ENCODE data around the gene CD248.
"Not testable (repeated sequence)": the region's sequence is repeated elsewhere in the genome, so short reads cannot be mapped to it uniquely, and the experiment has no call there.

CD248 gene

GRCh38 chr11:66328031-66328301, 11.1 kb upstream of the CD248 start:
- ATAC-seq (replicated peaks), result peak; percentile 93
- H3K4me1 Mint-ChIP-seq (ENCODE audit: low read depth in 2 of 2), result peaks cover 27 to 29% of the 10 kb centered on the region in 2 donors
- peak; percentile 71 to 79 (median 74) for DNase-seq
- peaks cover 4% of the 10 kb centered on the region for H3K36me3 Mint-ChIP-seq (ENCODE audit: insufficient read depth)
- peak overlapping the region; percentile 0 to 66 for H3K27ac Mint-ChIP-seq
- no peaks in the 10 kb centered on the region for H3K27me3 Mint-ChIP-seq
- H3K9me3 Mint-ChIP-seq, result no peaks in the 10 kb centered on the region
- H3K4me3 Mint-ChIP-seq, result peak overlapping the region; percentile 27 to 32

GRCh38 chr11:66327171-66328030, 10.6 kb upstream of the CD248 start:
- Mint-ChIP-seq H3K27ac (peak overlapping the region; percentile 0 to 66), H3K27me3 (no peaks in the 10 kb centered on the region), H3K4me3 (peak overlapping the region; percentile 27 to 32), H3K36me3 (ENCODE audit: insufficient read depth) (peaks cover 4% of the 10 kb centered on the region), H3K4me1 (ENCODE audit: low read depth in 2 of 2) (peaks cover 27 to 29% of the 10 kb centered on the region in 2 donors), H3K9me3 (no peaks in the 10 kb centered on the region)
- DNase-seq, result no peak
- ATAC-seq (replicated peaks), result no peak

DNA sequence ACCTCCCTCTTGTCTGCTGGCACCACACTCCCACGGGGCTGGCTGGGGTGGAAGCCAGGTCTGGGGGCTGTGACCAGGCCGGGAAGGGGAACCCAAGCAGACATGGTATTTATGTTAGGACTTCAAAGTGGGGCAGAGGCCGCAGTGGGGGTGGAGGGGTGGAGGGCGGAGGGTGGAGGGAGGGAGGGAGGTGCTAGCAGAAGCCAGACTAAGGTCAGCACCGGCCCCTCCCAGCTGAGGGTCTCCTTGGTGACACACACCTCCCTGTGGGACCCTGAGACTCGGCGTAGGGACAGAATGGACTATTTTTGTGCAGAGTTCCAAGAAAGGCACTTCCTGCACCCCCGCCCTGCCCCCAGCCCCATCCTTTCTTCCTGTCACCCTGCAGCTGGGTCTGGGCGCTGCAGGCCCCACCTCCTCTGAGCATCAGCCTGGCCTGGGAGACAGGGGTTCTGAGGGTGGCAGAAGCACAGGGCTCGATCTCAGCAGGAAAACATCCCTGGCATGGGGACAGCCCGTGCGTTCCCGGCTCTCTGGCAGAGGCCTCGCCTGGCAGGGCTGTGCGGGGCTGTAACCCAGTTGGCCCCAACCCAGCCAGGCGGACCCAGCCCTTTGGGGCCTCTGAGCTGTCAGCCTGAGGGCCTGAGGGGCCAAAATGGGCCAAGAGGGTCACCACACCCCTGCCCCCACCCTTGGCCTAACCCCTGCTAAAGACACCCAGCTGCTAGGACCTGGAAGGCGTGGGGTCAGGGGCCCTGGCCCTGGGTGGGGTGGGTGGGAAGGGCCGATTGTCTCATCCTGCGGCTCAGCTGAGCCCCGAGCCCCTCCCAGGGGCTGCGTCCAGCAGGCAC, 9.6 kb upstream of the CD248 start:
- ATAC-seq (replicated peaks) (no peak), DNase-seq (no peak)
- Mint-ChIP-seq H3K27me3 (no peaks in the 10 kb centered on the region), H3K4me1 (ENCODE audit: low read depth in 2 of 2) (peaks cover 27 to 29% of the 10 kb centered on the region in 2 donors), H3K4me3 (peak overlapping the region; percentile 32 to 46), H3K36me3 (ENCODE audit: insufficient read depth) (peaks cover 4% of the 10 kb centered on the region), H3K27ac (peak overlapping the region; percentile 71 to 82), H3K9me3 (no peaks in the 10 kb centered on the region)

GRCh38 chr11:66325263-66325671, 8.4 kb upstream of the CD248 start:
- H3K4me1 Mint-ChIP-seq (ENCODE audit: low read depth in 2 of 2), result peaks cover 27 to 29% of the 10 kb centered on the region in 2 donors
- no peak for DNase-seq
- H3K4me3 Mint-ChIP-seq, result peak overlapping the region in 1 of 2 donors; percentile 11
- no peaks in the 10 kb centered on the region for H3K9me3 Mint-ChIP-seq
- ATAC-seq (replicated peaks), result no peak
- peaks cover 5% of the 10 kb centered on the region for H3K36me3 Mint-ChIP-seq (ENCODE audit: insufficient read depth)
- H3K27me3 Mint-ChIP-seq, result no peaks in the 10 kb centered on the region
- H3K27ac Mint-ChIP-seq, result peak overlapping the region in 1 of 2 donors; percentile 71

DNA sequence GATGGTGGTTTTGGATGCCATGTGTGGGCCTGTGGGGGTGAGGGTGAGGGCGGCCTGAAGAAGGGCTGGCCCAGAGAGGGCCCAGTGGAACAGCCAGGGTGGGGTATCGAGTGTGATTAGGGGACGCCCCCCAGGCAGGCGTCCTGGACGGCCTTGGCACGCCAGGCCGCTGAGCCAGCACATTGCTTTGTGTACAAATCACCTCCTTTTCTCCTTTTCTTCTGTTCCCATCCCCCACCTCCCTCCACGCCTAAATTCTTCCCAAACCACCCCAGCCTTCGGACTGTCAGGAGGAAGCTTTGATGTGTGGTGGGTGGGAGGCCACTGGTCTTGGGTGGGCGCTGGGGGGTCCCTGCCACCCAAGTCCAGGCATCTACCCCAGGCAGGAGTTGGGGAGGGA, 7.8 kb upstream of the CD248 start:
- Mint-ChIP-seq H3K4me1 (ENCODE audit: low read depth in 2 of 2) (peaks cover 24 to 34% of the 10 kb centered on the region in 2 donors), H3K4me3 (no peak overlapping the region), H3K9me3 (no peaks in the 10 kb centered on the region), H3K36me3 (ENCODE audit: insufficient read depth) (peaks cover 8% of the 10 kb centered on the region), H3K27me3 (no peaks in the 10 kb centered on the region), H3K27ac (peak overlapping the region in 1 of 2 donors; percentile 67)
- no peak for ATAC-seq (replicated peaks)
- no peak for DNase-seq

DNA sequence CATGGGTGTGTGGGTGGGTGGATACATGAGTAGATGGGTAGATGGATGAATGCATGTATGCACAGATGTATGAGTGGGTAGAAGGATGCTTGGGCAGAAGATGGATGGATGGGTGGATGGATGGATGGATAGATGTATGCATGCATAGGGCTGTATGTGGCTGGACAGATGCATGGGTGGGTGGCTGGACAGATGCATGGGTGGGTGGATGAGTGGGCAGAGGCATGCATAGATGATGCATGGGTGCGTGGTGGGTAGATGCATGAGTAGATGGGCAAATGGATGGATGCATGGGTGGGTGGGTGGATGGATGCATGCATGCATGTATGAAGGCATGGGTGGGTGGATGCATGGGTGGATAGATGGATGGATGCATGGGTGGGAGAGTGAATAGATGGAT, 6.8 kb upstream of the CD248 start:
- H3K27ac Mint-ChIP-seq, result no peak overlapping the region
- no peak overlapping the region for H3K4me3 Mint-ChIP-seq
- H3K36me3 Mint-ChIP-seq (ENCODE audit: insufficient read depth), result peaks cover 8% of the 10 kb centered on the region
- no peak for DNase-seq
- no peaks in the 10 kb centered on the region for H3K9me3 Mint-ChIP-seq
- ATAC-seq (replicated peaks), result no peak
- H3K4me1 Mint-ChIP-seq (ENCODE audit: low read depth in 2 of 2), result peaks cover 29 to 43% of the 10 kb centered on the region in 2 donors
- no peaks in the 10 kb centered on the region for H3K27me3 Mint-ChIP-seq

GRCh38 chr11:66322732-66323427, 6.0 kb upstream of the CD248 start:
- Mint-ChIP-seq H3K27ac (no peak overlapping the region), H3K27me3 (no peaks in the 10 kb centered on the region), H3K4me1 (ENCODE audit: low read depth in 2 of 2) (peaks cover 29 to 43% of the 10 kb centered on the region in 2 donors), H3K36me3 (ENCODE audit: insufficient read depth) (peaks cover 4% of the 10 kb centered on the region), H3K4me3 (no peak overlapping the region), H3K9me3 (no peaks in the 10 kb centered on the region)
- ATAC-seq (replicated peaks), result no peak
- no peak for DNase-seq

- no peak overlapping the region for H3K27ac Mint-ChIP-seq
- ATAC-seq (replicated peaks) (no peak), DNase-seq (no peak)
- H3K9me3 Mint-ChIP-seq, result no peaks in the 10 kb centered on the region
- peaks cover 4% of the 10 kb centered on the region for H3K36me3 Mint-ChIP-seq (ENCODE audit: insufficient read depth)
- H3K4me1 Mint-ChIP-seq (ENCODE audit: low read depth in 2 of 2), result peaks cover 26 to 36% of the 10 kb centered on the region in 2 donors
- no peak overlapping the region for H3K4me3 Mint-ChIP-seq
- H3K27me3 Mint-ChIP-seq, result no peaks in the 10 kb centered on the region
Measured at GRCh38 chr11:66321606-66322005, 4.8 kb upstream of the CD248 start.

GRCh38 chr11:66320748-66321147, 3.9 kb upstream of the CD248 start:
- not testable (repeated sequence) for H3K36me3 Mint-ChIP-seq (ENCODE audit: insufficient read depth); H3K4me3 Mint-ChIP-seq; ATAC-seq (replicated peaks); H3K9me3 Mint-ChIP-seq; DNase-seq; H3K27ac Mint-ChIP-seq; H3K27me3 Mint-ChIP-seq
- peaks cover 25 to 31% of the 10 kb centered on the region in 2 donors for H3K4me1 Mint-ChIP-seq (ENCODE audit: low read depth in 2 of 2)

GRCh38 chr11:66320289-66320688, 3.4 kb upstream of the CD248 start:
- ATAC-seq (replicated peaks); H3K4me3 Mint-ChIP-seq; DNase-seq; H3K9me3 Mint-ChIP-seq; H3K27me3 Mint-ChIP-seq; H3K36me3 Mint-ChIP-seq (ENCODE audit: insufficient read depth): not testable (repeated sequence)
- Mint-ChIP-seq H3K27ac (peak overlapping the region in 1 of 2 donors; percentile 66), H3K4me1 (ENCODE audit: low read depth in 2 of 2) (peaks cover 27 to 32% of the 10 kb centered on the region in 2 donors)

DNA sequence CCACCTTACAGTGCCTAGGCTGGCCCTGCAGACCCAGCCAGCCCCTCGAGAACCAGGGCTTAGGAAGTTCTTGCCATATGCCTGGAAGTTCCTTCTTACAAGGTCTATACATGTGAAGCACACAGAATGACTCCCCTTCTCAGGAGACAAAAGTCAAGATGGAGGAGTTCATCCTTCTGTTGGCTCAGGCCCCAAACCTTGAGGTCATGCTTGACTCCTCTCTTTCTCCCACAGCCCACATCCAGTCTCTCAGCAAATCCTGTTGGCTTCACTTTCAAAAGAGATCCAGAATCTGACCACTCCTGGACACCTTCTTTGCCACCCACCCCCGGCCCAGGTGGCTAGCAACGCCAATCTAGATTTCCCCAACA, 1.7 kb upstream of the CD248 start:
- DNase-seq, result no peak

DNA sequence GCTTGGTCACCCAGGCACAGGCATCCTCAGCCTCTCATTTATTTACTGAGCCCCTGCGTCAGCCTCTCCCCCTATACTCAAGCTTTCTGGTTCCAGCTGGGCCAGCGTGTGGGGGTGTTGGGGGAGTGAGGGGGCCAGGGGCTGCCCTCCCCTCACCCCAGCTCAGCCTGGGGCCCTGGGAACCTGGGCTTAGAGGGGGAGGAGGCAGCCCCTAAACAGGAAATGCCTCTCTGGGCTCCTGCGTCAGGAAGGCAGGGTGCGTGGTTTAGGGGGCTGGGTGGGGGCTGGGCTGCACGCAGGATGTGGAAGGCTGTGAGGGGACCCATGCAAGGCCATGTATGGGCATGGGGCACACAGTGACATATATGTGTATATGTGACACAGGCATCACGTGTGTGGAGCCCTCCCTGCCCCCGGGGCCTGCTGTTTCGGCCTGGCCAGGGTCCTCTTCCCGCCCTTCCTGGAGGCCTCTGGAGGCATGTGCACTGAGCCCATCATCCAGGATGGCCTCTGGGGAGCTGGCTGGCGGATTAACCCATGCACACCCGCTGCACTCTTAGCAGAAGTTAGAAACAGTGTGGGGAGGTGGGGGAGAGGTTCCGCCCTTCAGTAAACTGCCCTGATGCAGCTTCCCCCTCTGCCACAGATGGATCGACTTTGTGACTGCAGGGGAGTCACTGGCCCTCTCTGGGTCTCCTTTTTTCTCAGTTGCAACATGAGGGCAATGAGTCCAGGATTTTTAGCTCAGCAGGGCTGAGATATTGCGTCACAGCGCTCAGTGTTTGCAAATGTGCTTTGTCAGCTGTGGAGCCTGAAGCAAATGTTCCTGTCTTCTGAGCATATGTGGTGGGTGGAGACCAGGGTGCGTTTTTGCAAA, 1.1 kb upstream of the CD248 start:
- peak; percentile 91 for ATAC-seq (replicated peaks)
- H3K27me3 Mint-ChIP-seq, result no peaks in the 10 kb centered on the region
- no peaks in the 10 kb centered on the region for H3K9me3 Mint-ChIP-seq
- H3K4me1 Mint-ChIP-seq (ENCODE audit: low read depth in 2 of 2), result peaks cover 34 to 36% of the 10 kb centered on the region in 2 donors
- DNase-seq, result peak; percentile 55 to 63 (median 57)
- H3K4me3 Mint-ChIP-seq, result peak overlapping the region; percentile 60 to 63
- peaks cover 10% of the 10 kb centered on the region for H3K36me3 Mint-ChIP-seq (ENCODE audit: insufficient read depth)
- peak overlapping the region; percentile 92 to 93 for H3K27ac Mint-ChIP-seq

More for the DNA sequence above, 1.7 kb upstream of the CD248 start:
- H3K27ac Mint-ChIP-seq, result peak overlapping the region; percentile 92 to 93
- ATAC-seq (replicated peaks), result no peak
- no peaks in the 10 kb centered on the region for H3K27me3 Mint-ChIP-seq
- peaks cover 32 to 36% of the 10 kb centered on the region in 2 donors for H3K4me1 Mint-ChIP-seq (ENCODE audit: low read depth in 2 of 2)
- no peaks in the 10 kb centered on the region for H3K9me3 Mint-ChIP-seq
- H3K4me3 Mint-ChIP-seq, result peak overlapping the region; percentile 60 to 63
- H3K36me3 Mint-ChIP-seq (ENCODE audit: insufficient read depth), result peaks cover 10% of the 10 kb centered on the region
